ENCODE measurements around the gene TNS4. TPM values are rescaled to one million over a fixed set of nuclear protein-coding genes. Genes with fewer than 3 reads are reported as not detected.

TNS4 gene
- total RNA-seq, 4 donors from 2014 or later: 2.2 TPM; not detected in 3

- 37 to 40% methylated on average over 2 to 8 of the region's 16 CpGs for WGBS, 2 donors (ENCODE audit: low coverage in 1 of 2)
- Histone ChIP-seq H3K27ac (peak overlapping the region in 3 of 4 donors; percentile 83 to 98 (median 96)), H3K9me3 (no peaks in the 10 kb centered on the region), H3K27me3 (no peaks in the 10 kb centered on the region), H3K4me3 (no peak overlapping the region), H3K36me3 (peaks cover 0 to 47% of the 10 kb centered on the region in 2 donors), H3K4me1 (peaks cover 5 to 95% (median 72%) of the 10 kb centered on the region in 3 donors)
- TF ChIP-seq EP300 (IDR thresholded peaks at IDR 0.05): no peak
- TF ChIP-seq CTCF (IDR thresholded peaks at IDR 0.05): no peak
- TF ChIP-seq POLR2AphosphoS5 (IDR thresholded peaks at IDR 0.05): peak; percentile 31
- ATAC-seq: no peak
Observed at GRCh38 chr17:40457964-40458791, 43.2 kb downstream of the TNS4 start.

GRCh38 chr17:40457369-40457768 is 44.1 kb downstream of the TNS4 start:
- Histone ChIP-seq H3K36me3 (peaks cover 0 to 55% of the 10 kb centered on the region in 2 donors), H3K4me3 (no peak overlapping the region), H3K9me3 (no peaks in the 10 kb centered on the region), H3K27ac (peak overlapping the region; percentile 36 to 98 (median 90)), H3K4me1 (peaks cover 5 to 95% (median 72%) of the 10 kb centered on the region in 3 donors), H3K27me3 (no peaks in the 10 kb centered on the region)
- WGBS, 2 donors (ENCODE audit: low coverage in 1 of 2): 75 to 90% methylated on average over 2 to 3 of the region's 3 CpGs
- TF ChIP-seq CTCF (IDR thresholded peaks at IDR 0.05): no peak
- no peak for TF ChIP-seq POLR2A (IDR thresholded peaks at IDR 0.05)
- no peak for TF ChIP-seq POLR2AphosphoS5 (IDR thresholded peaks at IDR 0.05)
- no peak for TF ChIP-seq EP300 (IDR thresholded peaks at IDR 0.05)
- ATAC-seq: no peak

GRCh38 chr17:40456396-40456951 is 44.9 kb downstream of the TNS4 start:
- no peak overlapping the region for H3K4me3 ChIP-seq
- peaks cover 0 to 58% of the 10 kb centered on the region in 2 donors for H3K36me3 ChIP-seq
- peaks cover 10 to 95% (median 71%) of the 10 kb centered on the region in 3 donors for H3K4me1 ChIP-seq
- H3K27ac ChIP-seq: peak overlapping the region; percentile 36 to 98 (median 90)
- no peaks in the 10 kb centered on the region for H3K9me3 ChIP-seq
- 14% methylated on average over 1 of the region's 16 CpGs; no CpG with 5 or more reads in 1 of the 2 donors for WGBS, 2 donors (ENCODE audit: low coverage in 1 of 2)
- no peaks in the 10 kb centered on the region for H3K27me3 ChIP-seq
- TF ChIP-seq POLR2A (IDR thresholded peaks at IDR 0.05) (no peak), POLR2AphosphoS5 (IDR thresholded peaks at IDR 0.05) (no peak), EP300 (IDR thresholded peaks at IDR 0.05) (no peak), CTCF (IDR thresholded peaks at IDR 0.05) (no peak)
- no peak for ATAC-seq

GRCh38 chr17:40454613-40454995 is 46.8 kb downstream of the TNS4 start:
- Histone ChIP-seq H3K27ac (peak overlapping the region in 3 of 4 donors; percentile 85 to 98 (median 96)), H3K27me3 (no peaks in the 10 kb centered on the region), H3K4me3 (no peak overlapping the region), H3K36me3 (peaks cover 0 to 58% of the 10 kb centered on the region in 2 donors), H3K9me3 (no peaks in the 10 kb centered on the region), H3K4me1 (peaks cover 18 to 95% (median 65%) of the 10 kb centered on the region in 3 donors)
- no peak for ATAC-seq
- no CpG with 5 or more reads among the region's 2 CpGs for WGBS, 2 donors (ENCODE audit: low coverage in 1 of 2)
- no peak for TF ChIP-seq POLR2A (IDR thresholded peaks at IDR 0.05)
- TF ChIP-seq EP300 (IDR thresholded peaks at IDR 0.05): no peak
- TF ChIP-seq CTCF (IDR thresholded peaks at IDR 0.05): no peak
- no peak for TF ChIP-seq POLR2AphosphoS5 (IDR thresholded peaks at IDR 0.05)

Data from gastroesophageal sphincter (tissue), 4 donors.